GM10248 (cell line): ENCODE data around the gene PKDREJ.

ENCODE experiments used
- CTCF ChIA-PET: fragments of 300-600 bp; sonication (Branson Sonifier 250); formaldehyde crosslinking; extraction: SDS; loops from one replicate; lab custom pipeline; 2021; ENCODE audit warnings: antibody characterized with exemption; lab: Yijun Ruan, JAX
- POLR2A ChIA-PET: fragments of 350-650 bp; sonication (Branson Sonifier 250); formaldehyde crosslinking; extraction: SDS; loops from one replicate; lab custom pipeline; 2020; ENCODE audit warnings: antibody characterized with exemption; lab: Yijun Ruan, JAX
- DNase-seq: peaks from one replicate; pipeline ENCODE4 v3.0.0; 2012; ENCODE audit errors: extremely low spot score
- TF ChIP-seq, protein P1 (sequence below): IDR thresholded peaks from 2 replicates; pipeline ENCODE4 v1.5.1; 2012; ENCODE audit warnings: mild to moderate bottlenecking, low read depth; ENCODE audit errors: extremely low read depth, missing control alignments, control extremely low read depth

Gene PKDREJ

GRCh38 chr22:46219636-46220035, 43.5 kb downstream of the PKDREJ start:
- CTCF ChIA-PET = interaction anchor here (1.2 kb wide), 1 partner anchor 8 kb away, joined by 3 read pairs; no protein-coding TSS in a partner anchor
- POLR2A ChIA-PET = interaction anchor here (0.7 kb wide), 1 partner anchor 69 kb away, joined by 3 read pairs; no protein-coding TSS in a partner anchor
- DNase-seq = no peak
- TF ChIP-seq, protein P1, sequence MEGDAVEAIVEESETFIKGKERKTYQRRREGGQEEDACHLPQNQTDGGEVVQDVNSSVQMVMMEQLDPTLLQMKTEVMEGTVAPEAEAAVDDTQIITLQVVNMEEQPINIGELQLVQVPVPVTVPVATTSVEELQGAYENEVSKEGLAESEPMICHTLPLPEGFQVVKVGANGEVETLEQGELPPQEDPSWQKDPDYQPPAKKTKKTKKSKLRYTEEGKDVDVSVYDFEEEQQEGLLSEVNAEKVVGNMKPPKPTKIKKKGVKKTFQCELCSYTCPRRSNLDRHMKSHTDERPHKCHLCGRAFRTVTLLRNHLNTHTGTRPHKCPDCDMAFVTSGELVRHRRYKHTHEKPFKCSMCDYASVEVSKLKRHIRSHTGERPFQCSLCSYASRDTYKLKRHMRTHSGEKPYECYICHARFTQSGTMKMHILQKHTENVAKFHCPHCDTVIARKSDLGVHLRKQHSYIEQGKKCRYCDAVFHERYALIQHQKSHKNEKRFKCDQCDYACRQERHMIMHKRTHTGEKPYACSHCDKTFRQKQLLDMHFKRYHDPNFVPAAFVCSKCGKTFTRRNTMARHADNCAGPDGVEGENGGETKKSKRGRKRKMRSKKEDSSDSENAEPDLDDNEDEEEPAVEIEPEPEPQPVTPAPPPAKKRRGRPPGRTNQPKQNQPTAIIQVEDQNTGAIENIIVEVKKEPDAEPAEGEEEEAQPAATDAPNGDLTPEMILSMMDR = no peak

DNA sequence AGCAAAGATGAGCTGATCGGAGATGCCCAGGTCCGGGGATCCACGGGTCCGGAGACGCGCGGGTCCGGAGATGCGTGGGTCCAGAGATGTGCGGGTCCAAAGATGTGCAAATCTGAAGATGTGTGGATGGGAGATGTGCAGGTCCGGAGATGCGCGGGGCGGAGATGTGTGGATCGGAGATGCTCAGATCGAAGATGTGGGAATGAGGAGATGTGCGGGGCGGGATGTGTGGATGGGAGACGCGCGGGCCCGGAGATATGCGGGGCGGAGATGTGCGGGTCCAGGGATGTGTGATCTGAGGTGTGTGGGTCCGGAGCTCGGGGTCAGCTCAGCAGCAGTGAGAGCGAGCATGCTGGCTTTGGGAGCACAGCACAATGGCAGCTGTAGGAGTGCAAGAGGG, 48.5 kb downstream of the PKDREJ start:
- DNase-seq = no peak
- TF ChIP-seq, protein P1 = no peak
- ChIA-PET POLR2A (no interaction called here), CTCF (no interaction called here)

DNA sequence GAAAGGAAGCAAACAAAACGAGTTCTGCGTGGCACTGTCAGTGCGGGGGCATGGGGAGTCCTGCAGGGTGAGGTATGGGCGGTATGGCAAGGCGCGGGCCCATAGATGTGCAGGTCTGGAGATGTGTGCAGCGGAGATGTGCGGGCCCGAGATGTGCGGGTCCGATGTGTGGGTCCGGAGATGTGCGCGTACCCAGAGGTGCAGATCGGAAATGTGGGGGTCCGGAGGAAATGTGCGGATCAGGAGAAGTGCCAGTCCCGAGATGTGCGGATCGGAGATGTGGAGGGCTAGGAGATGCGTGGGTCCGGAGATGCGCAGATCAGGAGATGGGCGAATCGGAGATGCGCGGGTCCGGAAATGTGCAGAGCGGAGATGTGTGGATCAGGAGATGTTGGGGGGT, 49.0 kb downstream of the PKDREJ start:
- ChIA-PET POLR2A (no interaction called here), CTCF (no interaction called here)
- TF ChIP-seq, protein P1 = no peak
- no peak for DNase-seq

DNA sequence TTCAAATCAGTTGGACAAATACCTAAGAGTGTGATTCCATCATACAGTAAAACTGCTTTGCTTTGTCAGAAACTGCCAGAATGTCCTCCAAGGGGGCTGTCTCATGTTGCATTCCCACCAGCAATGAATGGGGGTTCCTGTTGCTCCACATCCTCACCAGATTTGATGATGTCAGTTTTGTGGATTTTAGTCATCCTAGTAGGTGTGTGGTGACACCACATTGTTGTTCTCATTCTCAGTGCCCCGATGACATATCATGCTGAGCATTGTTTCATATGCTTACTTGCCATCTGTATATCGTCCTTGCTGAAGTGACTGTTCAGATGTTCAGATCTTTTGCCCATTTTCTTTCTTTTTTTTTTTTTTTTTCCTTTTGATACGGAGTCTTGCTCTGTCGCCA, 50.1 kb downstream of the PKDREJ start:
- CTCF ChIA-PET = no interaction called here
- POLR2A ChIA-PET = interaction anchor here (0.6 kb wide), 1 partner anchor 124 kb away, joined by 3 read pairs; no protein-coding TSS in a partner anchor

DNA sequence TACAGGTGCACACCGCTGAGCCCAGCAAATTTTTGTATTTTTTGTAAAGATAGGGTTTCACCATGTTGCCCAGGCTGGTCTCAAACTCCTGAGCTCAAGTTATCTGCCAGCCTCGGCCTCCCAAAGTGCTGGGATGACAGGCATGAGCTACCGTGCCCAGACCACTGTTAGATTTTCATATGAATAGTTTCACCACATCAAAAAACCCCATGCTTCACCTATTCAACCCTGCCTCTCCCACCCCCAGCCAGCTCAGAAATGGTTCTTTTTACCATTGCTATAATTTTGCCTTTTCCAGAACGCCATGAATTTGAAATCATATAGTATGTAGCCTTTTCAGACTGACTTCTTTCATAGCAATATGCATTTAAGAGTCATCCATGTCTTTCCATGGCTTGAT, 50.9 kb downstream of the PKDREJ start:
- POLR2A ChIA-PET = no interaction called here
- TF ChIP-seq, protein P1 = no peak
- CTCF ChIA-PET = no interaction called here

More for the DNA sequence above, 50.1 kb downstream of the PKDREJ start:
- no peak for DNase-seq
- TF ChIP-seq, protein P1 = no peak

DNA sequence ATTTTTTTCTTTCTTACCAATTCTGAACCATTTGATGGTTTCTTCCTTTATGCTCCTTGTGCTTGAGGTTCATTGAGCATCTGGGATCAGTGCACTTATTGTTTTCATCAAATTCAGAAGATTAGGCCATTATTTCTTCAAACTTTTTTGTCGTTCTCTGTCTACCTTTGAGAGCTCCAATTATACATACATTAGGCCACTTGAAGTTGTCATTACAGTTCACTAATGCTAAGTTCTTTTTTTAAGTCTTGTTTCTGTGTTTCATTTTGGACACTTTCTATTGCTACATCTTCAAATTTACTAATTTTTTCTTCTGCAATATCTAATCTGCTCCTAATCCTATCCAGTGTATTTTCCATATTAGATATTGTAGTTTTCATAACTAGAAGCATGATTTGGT, 53.9 kb downstream of the PKDREJ start:
- DNase-seq = no peak
- POLR2A ChIA-PET = no interaction called here
- TF ChIP-seq, protein P1 = no peak
- CTCF ChIA-PET = no interaction called here

More for the DNA sequence above, 50.9 kb downstream of the PKDREJ start:
- no peak for DNase-seq
